ENCODE results near the gene GP5. TPM values are rescaled to one million over a fixed set of nuclear protein-coding genes. Genes with fewer than 3 reads are reported as not detected.

Gene GP5
- total RNA-seq, 1 experiment from 2014 or later: 0.21 TPM

- CTCF ChIA-PET: interaction anchor here (1.4 to 1.9 kb wide), 2 partner anchors 9 to 13 kb away, joined by 5 read pairs; partner anchors contain the start of gene GP5
- no peak overlapping the region for H3K4me3 Mint-ChIP-seq (ENCODE audit: low read depth, unreplicated experiment)
- peaks cover 13% of the 10 kb centered on the region for H3K9me3 Mint-ChIP-seq (ENCODE audit: low read depth, unreplicated experiment)
- DNase-seq: no peak
- BruUV-seq (replicated peaks): no TSS peak
- H3K36me3 Mint-ChIP-seq (ENCODE audit: insufficient read depth, unreplicated experiment): no peaks in the 10 kb centered on the region
- no peak overlapping the region for H3K27ac Mint-ChIP-seq (ENCODE audit: unreplicated experiment)
- intact Hi-C loops (cut with micrococcal nuclease; ENCODE audit: unreplicated experiment): no loop called here
- no peaks in the 10 kb centered on the region for H3K4me1 Mint-ChIP-seq (ENCODE audit: low read depth, unreplicated experiment)
- no peak for TF ChIP-seq CTCF (IDR thresholded peaks at IDR 0.05; ENCODE audit: unreplicated experiment)
- peaks cover 93% of the 10 kb centered on the region for H3K27me3 Mint-ChIP-seq (ENCODE audit: unreplicated experiment)
Measured at GRCh38 chr3:194386066-194386465, 13.0 kb downstream of the GP5 start.

GRCh38 chr3:194384569-194385001 is 14.5 kb downstream of the GP5 start:
- CTCF ChIA-PET: no interaction called here
- intact Hi-C loops (cut with micrococcal nuclease; ENCODE audit: unreplicated experiment): no loop called here
- TF ChIP-seq CTCF (IDR thresholded peaks at IDR 0.05; ENCODE audit: unreplicated experiment): no peak
- Mint-ChIP-seq H3K4me1 (ENCODE audit: low read depth, unreplicated experiment) (no peaks in the 10 kb centered on the region), H3K4me3 (ENCODE audit: low read depth, unreplicated experiment) (no peak overlapping the region), H3K27me3 (ENCODE audit: unreplicated experiment) (peaks cover 93% of the 10 kb centered on the region), H3K36me3 (ENCODE audit: insufficient read depth, unreplicated experiment) (no peaks in the 10 kb centered on the region), H3K9me3 (ENCODE audit: low read depth, unreplicated experiment) (peaks cover 2% of the 10 kb centered on the region), H3K27ac (ENCODE audit: unreplicated experiment) (no peak overlapping the region)
- no peak for DNase-seq
- no TSS peak for BruUV-seq (replicated peaks)

GRCh38 chr3:194384156-194384555 is 14.9 kb downstream of the GP5 start:
- peaks cover 93% of the 10 kb centered on the region for H3K27me3 Mint-ChIP-seq (ENCODE audit: unreplicated experiment)
- intact Hi-C loops (cut with micrococcal nuclease; ENCODE audit: unreplicated experiment): no loop called here
- no peak for DNase-seq
- H3K4me1 Mint-ChIP-seq (ENCODE audit: low read depth, unreplicated experiment): no peaks in the 10 kb centered on the region
- H3K4me3 Mint-ChIP-seq (ENCODE audit: low read depth, unreplicated experiment): no peak overlapping the region
- no peak for TF ChIP-seq CTCF (IDR thresholded peaks at IDR 0.05; ENCODE audit: unreplicated experiment)
- no peaks in the 10 kb centered on the region for H3K9me3 Mint-ChIP-seq (ENCODE audit: low read depth, unreplicated experiment)
- no peak overlapping the region for H3K27ac Mint-ChIP-seq (ENCODE audit: unreplicated experiment)
- no TSS peak for BruUV-seq (replicated peaks)
- no peaks in the 10 kb centered on the region for H3K36me3 Mint-ChIP-seq (ENCODE audit: insufficient read depth, unreplicated experiment)
- CTCF ChIA-PET: no interaction called here

- intact Hi-C loops (cut with micrococcal nuclease; ENCODE audit: unreplicated experiment): no loop called here
- no TSS peak for BruUV-seq (replicated peaks)
- Mint-ChIP-seq H3K9me3 (ENCODE audit: low read depth, unreplicated experiment) (no peaks in the 10 kb centered on the region), H3K27ac (ENCODE audit: unreplicated experiment) (no peak overlapping the region), H3K27me3 (ENCODE audit: unreplicated experiment) (peaks cover 100% of the 10 kb centered on the region), H3K4me3 (ENCODE audit: low read depth, unreplicated experiment) (no peak overlapping the region), H3K36me3 (ENCODE audit: insufficient read depth, unreplicated experiment) (no peaks in the 10 kb centered on the region), H3K4me1 (ENCODE audit: low read depth, unreplicated experiment) (no peaks in the 10 kb centered on the region)
- CTCF ChIA-PET: interaction anchor here (1.0 kb wide), 1 partner anchor 14 kb away, joined by 6 read pairs; no protein-coding TSS in a partner anchor
- no peak for DNase-seq
- no peak for TF ChIP-seq CTCF (IDR thresholded peaks at IDR 0.05; ENCODE audit: unreplicated experiment)
Measured at GRCh38 chr3:194383276-194383940, 15.7 kb downstream of the GP5 start.

Data from Calu3 (cell line).